H1 (cell line): ENCODE results near the gene NUMB.

ENCODE experiments used
- EZH2 ChIP-seq: fragments of 200-600 bp; sonication (generic); IDR thresholded peaks from 2 replicates; pipeline ENCODE4 v1.7.1; 2012; ENCODE audit warnings: low read depth, mild to moderate bottlenecking, moderate library complexity, low read length, inconsistent platforms; ENCODE audit not compliant: severe bottlenecking
- NANOG ChIP-seq: IDR thresholded peaks from 2 replicates; pipeline ENCODE4 v1.6.1; 2011; ENCODE audit warnings: low read length, low read depth, mild to moderate bottlenecking, inconsistent platforms; ENCODE audit not compliant: insufficient read depth, poor library complexity, severe bottlenecking
- NRF1 ChIP-seq: IDR thresholded peaks from 2 replicates; pipeline ENCODE4 v1.6.1; 2011; ENCODE audit warnings: mild to moderate bottlenecking, low read depth, low read length, improper control_type of control experiment
- POLR2AphosphoS5 ChIP-seq: IDR thresholded peaks from 2 replicates; pipeline ENCODE4 v1.6.1; 2011; ENCODE audit warnings: low read depth, low read length
- RAD21 ChIP-seq, 2 experiments: IDR thresholded peaks in 1 of 2; conservative IDR thresholded peaks in 1 of 2; 2 replicates each; pipeline ENCODE4 v1.6.1; 2011; ENCODE audit warnings: low read depth in 2 of 2, low read length in 2 of 2, improper control_type of control experiment in 1 of 2, inconsistent platforms in 1 of 2, mild to moderate bottlenecking in 1 of 2, moderate library complexity in 1 of 2
- RFX5 ChIP-seq: IDR thresholded peaks from 2 replicates; pipeline ENCODE4 v1.6.1; 2011; ENCODE audit warnings: low read depth, low read length, improper control_type of control experiment, borderline replicate concordance
- SIX5 ChIP-seq: IDR thresholded peaks from 2 replicates; pipeline ENCODE4 v1.6.1; 2011; ENCODE audit warnings: mild to moderate bottlenecking, low read depth, low read length
- SUZ12 ChIP-seq: fragments of 200-600 bp; sonication (generic); IDR thresholded peaks from 2 replicates; pipeline ENCODE4 v1.6.1; 2012; ENCODE audit warnings: mild to moderate bottlenecking, inconsistent platforms, low read length, moderate library complexity, mixed read lengths
- TF ChIP-seq, protein P1 (sequence below), 3 experiments: IDR thresholded peaks; 1 replicate in 2 of 3; 2 replicates in 1 of 3; pipeline versions ENCODE4 v1.5.1 to v1.6.1; 2011; ENCODE audit warnings: low read length in 3 of 3, mild to moderate bottlenecking in 3 of 3, inconsistent platforms in 2 of 3, low read depth in 1 of 3, moderate library complexity in 1 of 3; ENCODE audit not compliant: insufficient read depth in 1 of 3; ENCODE audit errors: control extremely low read depth in 1 of 3
- TF ChIP-seq, protein P2 (sequence below): IDR thresholded peaks from 2 replicates; pipeline ENCODE4 v1.6.1; 2012; ENCODE audit warnings: inconsistent platforms

DNA sequence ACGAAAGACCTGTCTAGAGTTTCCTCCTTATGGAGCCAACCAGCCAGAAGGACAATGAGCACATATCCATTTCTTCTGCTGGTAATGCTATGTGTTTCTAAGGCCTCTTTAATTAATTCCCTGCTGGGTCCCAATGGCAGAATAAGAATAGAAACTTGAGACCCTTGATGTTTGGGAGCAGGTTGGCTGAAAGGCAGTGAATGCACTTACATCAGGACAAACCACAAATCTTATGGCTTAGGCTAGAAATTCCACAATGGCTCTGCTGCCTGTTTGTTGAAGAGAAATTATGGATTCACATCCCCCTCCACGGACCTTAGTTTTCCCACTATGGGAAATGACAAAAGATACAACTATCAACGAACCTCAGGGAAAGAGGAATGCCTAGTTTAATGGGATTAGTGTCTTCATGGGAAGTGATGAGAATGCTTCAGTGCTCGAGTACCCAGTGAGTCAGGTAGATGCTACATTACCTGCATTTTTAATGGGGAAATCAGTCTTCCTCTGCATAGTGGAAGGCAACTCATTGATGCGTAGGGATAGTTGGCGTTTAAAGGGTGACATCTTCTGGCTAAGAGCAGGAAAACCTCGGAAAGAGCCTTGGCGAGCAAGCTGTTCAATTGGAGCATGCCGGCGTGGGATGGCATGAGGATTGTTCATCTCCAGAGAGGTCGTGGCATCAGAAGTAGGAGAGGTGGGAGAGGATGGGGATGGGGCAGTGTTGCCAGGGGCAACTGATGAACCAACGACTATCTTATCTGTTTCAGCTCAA, 174.6 kb downstream of the NUMB start:
- TF ChIP-seq POLR2AphosphoS5 (no peak), RFX5 (no peak), SIX5 (no peak), SUZ12 (no peak), NANOG (peak; percentile 83), EZH2 (no peak), RAD21 (IDR thresholded peaks at IDR 0.05 in 1 of 2, conservative IDR thresholded peaks at IDR 0.05 in 1 of 2; ENCODE audit: low read depth in 2 of 2, low read length in 2 of 2) (peak; percentile 79 to 82), NRF1 (no peak)
- TF ChIP-seq, protein P1, sequence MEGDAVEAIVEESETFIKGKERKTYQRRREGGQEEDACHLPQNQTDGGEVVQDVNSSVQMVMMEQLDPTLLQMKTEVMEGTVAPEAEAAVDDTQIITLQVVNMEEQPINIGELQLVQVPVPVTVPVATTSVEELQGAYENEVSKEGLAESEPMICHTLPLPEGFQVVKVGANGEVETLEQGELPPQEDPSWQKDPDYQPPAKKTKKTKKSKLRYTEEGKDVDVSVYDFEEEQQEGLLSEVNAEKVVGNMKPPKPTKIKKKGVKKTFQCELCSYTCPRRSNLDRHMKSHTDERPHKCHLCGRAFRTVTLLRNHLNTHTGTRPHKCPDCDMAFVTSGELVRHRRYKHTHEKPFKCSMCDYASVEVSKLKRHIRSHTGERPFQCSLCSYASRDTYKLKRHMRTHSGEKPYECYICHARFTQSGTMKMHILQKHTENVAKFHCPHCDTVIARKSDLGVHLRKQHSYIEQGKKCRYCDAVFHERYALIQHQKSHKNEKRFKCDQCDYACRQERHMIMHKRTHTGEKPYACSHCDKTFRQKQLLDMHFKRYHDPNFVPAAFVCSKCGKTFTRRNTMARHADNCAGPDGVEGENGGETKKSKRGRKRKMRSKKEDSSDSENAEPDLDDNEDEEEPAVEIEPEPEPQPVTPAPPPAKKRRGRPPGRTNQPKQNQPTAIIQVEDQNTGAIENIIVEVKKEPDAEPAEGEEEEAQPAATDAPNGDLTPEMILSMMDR (IDR thresholded peaks at IDR 0.05; ENCODE audit: control extremely low read depth in 1 of 3, insufficient read depth in 1 of 3, low read depth in 1 of 3, low read length in 3 of 3), result peak; percentile 12 to 75 (median 59)
- TF ChIP-seq, protein P2, sequence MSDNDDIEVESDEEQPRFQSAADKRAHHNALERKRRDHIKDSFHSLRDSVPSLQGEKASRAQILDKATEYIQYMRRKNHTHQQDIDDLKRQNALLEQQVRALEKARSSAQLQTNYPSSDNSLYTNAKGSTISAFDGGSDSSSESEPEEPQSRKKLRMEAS, result no peak
